Naive B cell (primary cell): Measurements from ENCODE around the gene TTC9B. TPM values are rescaled to one million over a fixed set of nuclear protein-coding genes. Genes with fewer than 3 reads are reported as not detected.

Experiments
- ATAC-seq, 2 donors: fragments of 150-1000 bp; cut with Tn5 transposase; 2 replicates each; pipeline ENCODE4 v1.10.0; 2021; ENCODE audit warnings: low read depth in 2 of 2, mild to moderate bottlenecking in 2 of 2, moderate library complexity in 2 of 2
- DNase-seq: peaks from one replicate; pipeline ENCODE4 v3.0.0; 2022
- H3K27ac Mint-ChIP-seq, 6 donors: one replicate each; pipeline ENCODE4 v1.8.0; 2020 to 2022; ENCODE audit warnings: mild to moderate bottlenecking in 6 of 6, mixed read lengths in 6 of 6, moderate library complexity in 5 of 6, inconsistent platforms in 2 of 6
- H3K27me3 Mint-ChIP-seq, 3 donors: one replicate each; pipeline ENCODE4 v1.8.0; 2021 to 2022; ENCODE audit warnings: mixed read lengths in 3 of 3, mild to moderate bottlenecking in 1 of 3
- H3K36me3 Mint-ChIP-seq, 2 donors: one replicate each; pipeline ENCODE4 v1.8.0; 2020 to 2022; ENCODE audit warnings: mixed read lengths in 2 of 2, inconsistent platforms in 1 of 2, mild to moderate bottlenecking in 1 of 2
- H3K4me1 Mint-ChIP-seq, 3 donors: one replicate each; pipeline ENCODE4 v1.8.0; 2020 to 2022; ENCODE audit warnings: mixed read lengths in 3 of 3, inconsistent platforms in 1 of 3, mild to moderate bottlenecking in 1 of 3, moderate library complexity in 1 of 3
- H3K4me3 Mint-ChIP-seq, 8 donors: one replicate each; pipeline ENCODE4 v1.8.0; 2020 to 2022; ENCODE audit warnings: mild to moderate bottlenecking in 8 of 8, mixed read lengths in 8 of 8, moderate library complexity in 8 of 8, inconsistent platforms in 2 of 8
- H3K9me3 Mint-ChIP-seq, 7 donors: one replicate each; pipeline ENCODE4 v1.8.0; 2020 to 2022; ENCODE audit warnings: mixed read lengths in 7 of 7, mild to moderate bottlenecking in 5 of 7, inconsistent platforms in 2 of 7, moderate library complexity in 1 of 7
- polyA plus RNA-seq, 6 donors: library from polyadenylated mRNA; unstranded; fragments of 300-500 nt; fragmentation: Illumina TruSeq; gene quantifications; one replicate each; pipeline ENCODE4 v1.2.3, GENCODE V29; 2021; ENCODE audit warnings: low read depth in 6 of 6

TTC9B gene
- polyA plus RNA-seq, 6 donors from 2014 or later, result not detected

GRCh38 chr19:40256512-40256911 is 38.3 kb upstream of the TTC9B start:
- H3K27me3 Mint-ChIP-seq, result no peaks in the 10 kb centered on the region
- no peak overlapping the region for H3K4me3 Mint-ChIP-seq
- H3K27ac Mint-ChIP-seq, result peak overlapping the region in 1 of 6 donors; percentile 59
- peaks cover 42 to 46% (median 45%) of the 10 kb centered on the region in 3 donors for H3K4me1 Mint-ChIP-seq
- DNase-seq, result no peak
- ATAC-seq, result no peak
- H3K9me3 Mint-ChIP-seq, result no peaks in the 10 kb centered on the region
- H3K36me3 Mint-ChIP-seq, result peaks cover 8 to 27% of the 10 kb centered on the region in 2 donors

GRCh38 chr19:40255619-40256166 is 37.5 kb upstream of the TTC9B start:
- ATAC-seq (no peak), DNase-seq (no peak)
- Mint-ChIP-seq H3K27ac (peak overlapping the region in 4 of 6 donors; percentile 59 to 98 (median 86)), H3K4me1 (peaks cover 38 to 40% (median 39%) of the 10 kb centered on the region in 3 donors), H3K27me3 (no peaks in the 10 kb centered on the region), H3K9me3 (no peaks in the 10 kb centered on the region), H3K36me3 (peaks cover 12 to 27% of the 10 kb centered on the region in 2 donors), H3K4me3 (no peak overlapping the region)

- DNase-seq, result no peak
- Mint-ChIP-seq H3K27ac (peak overlapping the region in 3 of 6 donors; percentile 32 to 81 (median 59)), H3K27me3 (no peaks in the 10 kb centered on the region), H3K9me3 (no peaks in the 10 kb centered on the region), H3K36me3 (peaks cover 12 to 27% of the 10 kb centered on the region in 2 donors), H3K4me3 (no peak overlapping the region), H3K4me1 (peaks cover 34 to 38% (median 37%) of the 10 kb centered on the region in 3 donors)
- ATAC-seq, result no peak
Observed at GRCh38 chr19:40254714-40255418, 36.7 kb upstream of the TTC9B start.

- Mint-ChIP-seq H3K9me3 (no peaks in the 10 kb centered on the region), H3K36me3 (peaks cover 12 to 27% of the 10 kb centered on the region in 2 donors), H3K27me3 (no peaks in the 10 kb centered on the region), H3K4me1 (peaks cover 26 to 33% (median 27%) of the 10 kb centered on the region in 3 donors), H3K4me3 (no peak overlapping the region), H3K27ac (peak overlapping the region in 2 of 6 donors; percentile 34 to 39)
- no peak for ATAC-seq
- DNase-seq, result no peak
Observed at GRCh38 chr19:40253611-40254092, 35.5 kb upstream of the TTC9B start.

GRCh38 chr19:40252395-40252794 is 34.2 kb upstream of the TTC9B start:
- peaks cover 26 to 36% (median 28%) of the 10 kb centered on the region in 3 donors for H3K4me1 Mint-ChIP-seq
- no peaks in the 10 kb centered on the region for H3K27me3 Mint-ChIP-seq
- DNase-seq (no peak), ATAC-seq (no peak)
- no peak overlapping the region for H3K4me3 Mint-ChIP-seq
- peaks cover 12 to 27% of the 10 kb centered on the region in 2 donors for H3K36me3 Mint-ChIP-seq
- H3K27ac Mint-ChIP-seq, result peak overlapping the region in 3 of 6 donors; percentile 1 to 94 (median 34)
- no peaks in the 10 kb centered on the region for H3K9me3 Mint-ChIP-seq

GRCh38 chr19:40251991-40252390 is 33.8 kb upstream of the TTC9B start:
- Mint-ChIP-seq H3K4me1 (peaks cover 26 to 34% (median 27%) of the 10 kb centered on the region in 3 donors), H3K27ac (peak overlapping the region in 1 of 6 donors; percentile 34), H3K27me3 (no peaks in the 10 kb centered on the region), H3K9me3 (no peaks in the 10 kb centered on the region), H3K36me3 (peaks cover 12 to 27% of the 10 kb centered on the region in 2 donors), H3K4me3 (no peak overlapping the region)
- ATAC-seq (no peak), DNase-seq (no peak)

GRCh38 chr19:40251244-40251643 is 33.1 kb upstream of the TTC9B start:
- Mint-ChIP-seq H3K4me1 (peaks cover 27 to 33% (median 31%) of the 10 kb centered on the region in 3 donors), H3K9me3 (no peaks in the 10 kb centered on the region), H3K4me3 (no peak overlapping the region), H3K27ac (no peak overlapping the region), H3K27me3 (no peaks in the 10 kb centered on the region), H3K36me3 (peaks cover 12 to 25% of the 10 kb centered on the region in 2 donors)
- DNase-seq (no peak), ATAC-seq (no peak)

GRCh38 chr19:40249781-40250180 is 31.6 kb upstream of the TTC9B start:
- DNase-seq, result no peak
- no peak overlapping the region for H3K27ac Mint-ChIP-seq
- peak overlapping the region in 1 of 8 donors; percentile 40 for H3K4me3 Mint-ChIP-seq
- no peaks in the 10 kb centered on the region for H3K27me3 Mint-ChIP-seq
- H3K36me3 Mint-ChIP-seq, result peaks cover 10 to 12% of the 10 kb centered on the region in 2 donors
- H3K4me1 Mint-ChIP-seq, result peaks cover 23 to 29% (median 24%) of the 10 kb centered on the region in 3 donors
- no peaks in the 10 kb centered on the region for H3K9me3 Mint-ChIP-seq
- ATAC-seq, result no peak

GRCh38 chr19:40249201-40249600 is 31.0 kb upstream of the TTC9B start:
- H3K36me3 Mint-ChIP-seq, result peaks cover 8 to 12% of the 10 kb centered on the region in 2 donors
- no peak overlapping the region for H3K27ac Mint-ChIP-seq

GRCh38 chr19:40247735-40248262 is 29.6 kb upstream of the TTC9B start:
- Mint-ChIP-seq H3K27ac (peak overlapping the region in 1 of 6 donors; percentile 6), H3K4me3 (no peak overlapping the region), H3K9me3 (no peaks in the 10 kb centered on the region), H3K4me1 (peaks cover 24 to 30% (median 24%) of the 10 kb centered on the region in 3 donors), H3K27me3 (no peaks in the 10 kb centered on the region), H3K36me3 (peaks cover 7 to 12% of the 10 kb centered on the region in 2 donors)
- DNase-seq, result no peak
- no peak for ATAC-seq

More at GRCh38 chr19:40249201-40249600, 31.0 kb upstream of the TTC9B start:
- no peaks in the 10 kb centered on the region for H3K9me3 Mint-ChIP-seq
- DNase-seq (no peak), ATAC-seq (no peak)
- H3K27me3 Mint-ChIP-seq, result no peaks in the 10 kb centered on the region
- peaks cover 24 to 30% (median 24%) of the 10 kb centered on the region in 3 donors for H3K4me1 Mint-ChIP-seq
- H3K4me3 Mint-ChIP-seq, result no peak overlapping the region

- H3K27me3 Mint-ChIP-seq, result no peaks in the 10 kb centered on the region
- no peak for ATAC-seq
- no peaks in the 10 kb centered on the region for H3K9me3 Mint-ChIP-seq
- H3K36me3 Mint-ChIP-seq, result peaks cover under 1 to 7% of the 10 kb centered on the region in 2 donors
- DNase-seq, result no peak
- H3K27ac Mint-ChIP-seq, result peak overlapping the region in 1 of 6 donors; percentile 6
- H3K4me1 Mint-ChIP-seq, result peaks cover 18 to 24% (median 19%) of the 10 kb centered on the region in 3 donors
- no peak overlapping the region for H3K4me3 Mint-ChIP-seq
Observed at GRCh38 chr19:40247178-40247577, 29.0 kb upstream of the TTC9B start.

GRCh38 chr19:40246292-40247073 is 28.3 kb upstream of the TTC9B start:
- Mint-ChIP-seq H3K36me3 (peaks cover 2 to 3% of the 10 kb centered on the region in 2 donors), H3K9me3 (no peaks in the 10 kb centered on the region), H3K4me1 (peaks cover 18 to 24% (median 19%) of the 10 kb centered on the region in 3 donors)

More at GRCh38 chr19:40246292-40247073, 28.3 kb upstream of the TTC9B start:
- Mint-ChIP-seq H3K27me3 (no peaks in the 10 kb centered on the region), H3K27ac (peak overlapping the region in 3 of 6 donors; percentile 68 to 89 (median 79)), H3K4me3 (no peak overlapping the region)
- no peak for DNase-seq
- no peak for ATAC-seq
